Fibroblast of peridontal ligament (primary cell): ENCODE measurements around the gene TGFBR3.

Experiments
- DNase-seq: peaks from one replicate; pipeline ENCODE4 v3.0.0-alpha.2; 2010; ENCODE audit errors: extremely low read depth

Gene TGFBR3

DNA sequence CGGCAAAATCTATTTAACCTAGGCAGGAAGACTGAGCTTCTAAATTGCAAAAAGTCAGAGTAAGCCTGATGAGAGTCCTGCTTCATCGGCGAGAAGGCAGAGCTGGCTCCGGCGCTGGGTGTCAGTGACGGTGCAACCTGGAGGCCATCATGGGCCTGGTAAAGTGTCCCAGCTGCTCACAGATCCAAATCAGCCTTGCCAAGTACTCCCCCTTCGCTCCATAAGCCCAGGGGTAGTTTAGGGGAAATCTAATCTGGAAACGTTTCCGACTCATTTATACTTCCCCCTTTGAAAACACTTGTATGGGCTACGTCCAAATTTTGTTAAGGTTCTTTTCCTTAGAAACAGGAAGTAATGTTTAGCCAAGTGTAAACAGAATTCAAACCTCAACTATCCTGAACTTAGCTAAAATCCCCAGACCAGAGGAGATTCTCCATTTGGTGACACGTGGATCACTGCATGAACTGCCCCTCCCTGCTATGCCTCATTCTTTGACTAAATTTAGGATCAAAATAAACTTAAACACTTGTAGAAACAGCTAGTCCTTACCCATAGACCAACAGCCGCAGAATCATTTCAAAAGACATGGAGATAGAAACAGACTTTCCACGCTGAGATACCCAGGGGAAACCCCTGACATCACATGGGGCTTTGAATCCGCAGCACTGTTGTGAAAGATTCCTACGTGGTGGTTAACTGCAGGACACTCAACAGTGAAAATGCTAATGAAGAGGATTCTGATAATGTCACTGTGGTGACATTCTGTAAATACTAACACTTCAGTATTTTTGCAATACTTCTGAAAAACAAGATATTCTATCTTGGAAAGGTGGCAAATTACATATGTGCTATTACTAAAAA, 172.7 kb downstream of the TGFBR3 start:
- DNase-seq: peak; percentile 89

DNA sequence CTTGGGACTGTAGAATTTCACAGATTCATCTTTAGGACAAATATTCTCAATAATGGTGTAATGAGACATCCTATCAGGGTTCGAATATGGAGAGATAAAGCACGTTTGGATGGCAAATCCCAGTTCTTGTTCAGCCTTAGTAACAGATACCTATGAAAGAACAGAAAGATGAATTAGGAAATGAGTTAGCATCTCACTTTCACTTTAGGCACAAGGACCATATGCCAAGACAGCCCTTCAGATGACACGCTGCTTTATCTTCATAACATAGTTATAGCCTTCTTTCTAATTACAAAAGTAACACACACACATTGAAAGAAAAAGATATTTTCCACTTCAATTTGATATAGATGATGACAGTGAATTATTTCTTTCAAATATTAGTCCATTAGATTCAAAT, 173.6 kb downstream of the TGFBR3 start:
- no peak for DNase-seq

DNA sequence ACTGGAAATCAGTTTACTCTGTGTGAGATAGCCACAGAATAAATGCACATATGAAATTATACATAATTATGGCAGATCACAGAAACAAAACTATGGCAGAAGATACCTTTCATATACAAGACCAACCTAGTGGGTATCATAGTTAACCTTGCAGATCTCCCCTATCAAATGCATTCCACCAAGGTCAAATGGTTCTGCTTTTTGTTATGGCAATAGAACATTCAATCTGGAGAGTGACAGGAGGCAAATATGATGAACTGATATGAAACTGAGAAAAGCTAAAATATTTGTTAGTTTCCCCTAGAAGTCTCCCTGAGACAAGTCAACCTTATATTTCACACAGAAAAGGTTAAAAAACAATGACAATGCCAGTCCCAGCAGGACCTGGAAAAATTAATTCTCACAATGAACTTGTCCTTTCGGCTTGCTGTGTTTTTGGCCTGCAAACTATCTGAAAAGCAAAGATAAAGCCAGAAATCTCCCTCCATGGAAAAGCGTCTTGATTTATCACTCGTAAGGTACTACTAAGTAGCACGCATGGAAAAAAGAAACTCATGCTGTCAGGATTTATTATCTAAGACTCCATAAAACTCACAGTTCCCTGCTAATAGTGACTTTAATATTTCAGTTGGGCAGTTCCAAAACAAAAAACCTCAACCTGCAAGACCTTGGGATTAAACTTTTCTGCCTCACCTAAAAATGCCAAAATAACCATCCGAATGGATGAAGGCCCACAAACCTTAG, 174.3 kb downstream of the TGFBR3 start:
- no peak for DNase-seq

DNA sequence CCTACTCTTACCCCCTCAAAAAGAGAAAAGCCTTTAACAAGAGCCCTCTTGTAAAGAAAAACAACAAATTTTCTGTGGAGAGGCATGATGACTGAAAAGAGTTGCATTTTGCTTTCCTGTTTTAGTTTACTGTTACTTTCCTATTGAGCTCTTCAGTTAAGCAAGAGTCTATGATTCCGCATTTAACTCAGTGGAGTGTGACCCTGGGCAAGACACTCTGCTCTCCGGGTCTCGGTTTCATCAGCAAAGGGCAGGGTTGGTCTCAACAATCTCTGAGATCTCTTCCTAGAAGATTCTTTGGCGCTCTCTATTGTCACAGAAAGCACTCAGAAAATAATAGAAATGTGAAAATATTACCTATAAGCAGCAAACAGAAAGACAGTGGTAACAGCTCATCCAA, 175.7 kb downstream of the TGFBR3 start:
- no peak for DNase-seq

DNA sequence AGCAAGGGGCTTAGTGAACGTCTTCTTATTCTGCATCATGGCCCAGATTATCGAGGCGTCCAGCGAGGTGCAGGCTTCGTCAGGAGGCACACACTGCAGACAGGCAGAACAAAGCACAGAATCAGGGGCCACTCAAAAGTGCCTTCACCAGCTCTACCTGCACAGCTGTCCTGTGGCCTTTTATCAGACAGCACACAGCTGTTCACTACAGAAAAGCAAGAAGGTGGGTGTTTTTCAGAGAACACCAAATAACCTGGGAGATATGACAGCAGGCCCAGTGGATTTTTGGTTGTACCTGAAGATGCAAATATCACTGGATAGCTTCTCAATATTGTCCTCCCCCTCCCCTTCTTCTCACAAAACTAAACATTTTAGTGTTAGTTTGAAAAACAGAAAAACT, 177.3 kb downstream of the TGFBR3 start:
- no peak for DNase-seq

DNA sequence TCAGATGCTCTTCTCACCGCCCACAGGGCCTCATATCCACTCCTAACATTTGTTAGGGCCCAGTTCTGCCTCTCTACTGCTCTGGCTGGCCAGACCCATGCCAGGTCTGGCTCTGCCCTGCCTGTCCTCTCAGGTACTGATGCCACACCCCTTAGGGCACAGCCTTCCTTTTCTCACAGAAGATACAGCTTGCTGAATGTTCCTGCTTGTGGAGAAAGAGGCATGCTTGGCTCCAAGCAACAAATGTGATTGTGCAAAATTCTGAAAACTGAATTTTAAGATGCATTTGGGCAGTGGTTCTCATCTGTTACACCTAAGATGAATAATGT, 178.1 kb downstream of the TGFBR3 start:
- no peak for DNase-seq

DNA sequence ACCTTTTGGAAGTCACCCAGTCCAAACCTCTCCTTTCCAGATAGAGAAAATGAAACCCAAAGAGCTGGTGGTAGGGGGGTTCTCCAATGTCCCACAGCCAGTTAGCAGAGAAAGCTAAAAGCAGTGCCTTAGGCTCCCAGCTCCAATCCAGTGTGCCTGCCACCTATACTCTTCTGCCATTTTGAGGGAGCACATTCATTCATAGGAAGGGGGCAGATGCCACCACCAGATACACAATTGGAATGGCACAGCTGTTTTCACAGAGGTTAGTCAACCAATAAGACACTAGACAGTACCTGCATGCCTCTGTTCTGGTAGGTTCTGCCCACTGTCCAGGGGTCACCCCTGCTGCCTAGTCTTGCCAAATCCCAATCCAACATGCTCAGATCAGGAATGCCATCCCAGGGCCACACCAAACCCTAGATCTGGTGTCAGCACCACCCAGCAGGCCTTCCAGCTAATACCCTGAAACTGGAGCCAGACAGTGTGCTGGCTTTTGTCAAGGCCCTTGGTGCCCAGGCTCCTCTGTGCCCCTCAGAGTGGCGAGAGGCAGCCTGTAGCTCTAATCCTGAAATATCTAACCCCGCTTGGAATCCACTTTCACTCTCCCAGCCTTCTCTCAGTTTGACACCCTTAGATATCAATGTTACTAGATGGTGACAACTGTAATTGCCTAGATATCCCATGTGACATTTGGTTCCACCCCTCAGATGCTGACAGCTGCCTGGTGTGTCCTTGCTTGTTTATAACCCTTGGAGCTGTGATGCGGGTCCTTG, 178.6 kb downstream of the TGFBR3 start:
- DNase-seq: no peak

DNA sequence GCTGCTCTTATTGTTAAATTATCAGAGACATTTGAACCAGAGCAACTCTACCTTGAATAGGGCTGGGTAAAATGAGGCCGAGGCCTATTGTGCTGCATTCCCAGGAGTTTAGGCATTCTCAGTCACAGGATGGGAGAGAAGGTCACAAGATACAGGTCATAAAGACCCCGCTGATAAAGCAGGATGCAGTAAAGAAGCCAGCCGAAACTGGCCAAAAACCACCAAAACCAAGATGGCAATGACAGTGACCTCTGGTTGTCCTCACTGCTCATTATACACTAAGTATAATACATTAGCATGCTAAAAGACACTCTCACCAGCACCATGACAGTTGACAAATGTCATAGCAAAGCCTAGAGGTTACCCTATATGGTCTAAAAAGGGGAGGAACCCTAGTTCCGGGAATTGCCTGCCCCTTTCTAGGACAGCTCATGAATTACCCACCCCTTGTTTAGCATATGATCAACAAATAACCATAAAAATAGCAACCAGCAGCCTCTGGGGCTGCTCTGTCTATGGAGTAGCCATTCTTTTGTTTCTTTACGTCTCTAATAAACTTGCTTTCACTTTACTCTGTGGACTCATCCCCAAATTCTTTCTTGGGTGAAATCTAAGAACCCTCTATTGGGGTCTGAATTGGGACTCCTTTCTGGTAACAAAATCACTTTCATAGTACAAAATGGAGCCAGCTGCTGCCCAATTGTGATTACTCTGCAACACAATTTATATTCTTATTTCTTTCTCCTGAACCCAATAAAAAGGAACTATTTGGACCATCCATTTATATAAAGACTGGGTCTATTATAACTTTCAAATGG, 179.6 kb downstream of the TGFBR3 start:
- no peak for DNase-seq

DNA sequence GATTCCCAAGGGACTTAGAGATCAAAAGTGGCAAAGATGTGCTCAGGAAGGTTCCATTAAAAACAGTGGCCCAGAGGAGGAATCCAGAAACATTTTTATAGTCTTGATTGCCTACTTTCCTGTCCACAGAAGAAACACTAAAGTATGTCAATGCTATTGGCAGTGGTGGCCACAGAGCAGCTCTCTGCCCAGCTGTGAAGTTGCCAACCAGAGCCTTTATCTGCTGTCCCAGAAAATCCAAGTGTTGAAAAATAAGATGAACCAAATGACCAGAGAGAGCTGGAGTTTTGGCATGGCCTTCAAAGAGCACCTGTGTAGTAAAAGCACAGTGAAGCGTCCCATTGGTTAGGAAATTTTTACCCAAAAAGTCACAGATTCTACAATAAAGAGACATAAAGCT, 181.2 kb downstream of the TGFBR3 start:
- no peak for DNase-seq

DNA sequence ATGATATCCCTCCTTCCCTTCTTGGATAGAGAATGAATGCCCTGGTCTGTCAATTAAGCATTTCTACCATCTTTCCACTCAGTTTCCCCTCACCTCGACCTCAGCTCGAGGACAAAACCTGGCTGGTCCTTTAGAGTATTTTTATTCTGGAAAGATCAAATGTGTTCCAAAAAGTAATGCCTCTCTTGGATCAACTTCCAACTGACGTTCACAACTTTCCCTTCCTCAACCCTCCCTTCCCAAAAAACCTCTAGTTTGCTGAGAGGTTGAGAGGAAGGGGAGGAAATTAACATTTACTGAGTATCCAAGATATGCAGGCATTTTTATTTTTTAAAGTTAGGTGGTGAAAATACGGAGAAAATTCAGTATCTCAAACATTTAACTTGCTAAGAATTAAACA, 182.9 kb downstream of the TGFBR3 start:
- no peak for DNase-seq

DNA sequence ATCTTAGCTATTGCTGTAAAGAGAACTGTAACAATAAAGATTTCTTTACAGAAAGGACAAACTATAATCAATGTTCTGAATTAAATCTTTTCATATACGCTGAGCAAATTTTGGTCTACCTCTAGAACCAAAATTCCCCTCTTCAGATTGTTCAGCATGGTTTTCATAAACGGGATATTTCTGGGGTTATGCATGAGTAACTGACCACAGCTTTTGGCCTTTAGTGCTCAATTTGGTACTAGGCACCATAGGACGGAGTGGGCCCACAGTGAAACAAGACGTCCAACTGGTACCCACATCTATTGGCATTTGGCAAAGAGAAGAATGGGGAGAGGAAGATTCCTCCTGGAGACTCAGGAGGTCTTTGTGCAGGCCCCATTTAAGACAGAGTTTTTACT, 184.5 kb downstream of the TGFBR3 start:
- peak; percentile 66 for DNase-seq

DNA sequence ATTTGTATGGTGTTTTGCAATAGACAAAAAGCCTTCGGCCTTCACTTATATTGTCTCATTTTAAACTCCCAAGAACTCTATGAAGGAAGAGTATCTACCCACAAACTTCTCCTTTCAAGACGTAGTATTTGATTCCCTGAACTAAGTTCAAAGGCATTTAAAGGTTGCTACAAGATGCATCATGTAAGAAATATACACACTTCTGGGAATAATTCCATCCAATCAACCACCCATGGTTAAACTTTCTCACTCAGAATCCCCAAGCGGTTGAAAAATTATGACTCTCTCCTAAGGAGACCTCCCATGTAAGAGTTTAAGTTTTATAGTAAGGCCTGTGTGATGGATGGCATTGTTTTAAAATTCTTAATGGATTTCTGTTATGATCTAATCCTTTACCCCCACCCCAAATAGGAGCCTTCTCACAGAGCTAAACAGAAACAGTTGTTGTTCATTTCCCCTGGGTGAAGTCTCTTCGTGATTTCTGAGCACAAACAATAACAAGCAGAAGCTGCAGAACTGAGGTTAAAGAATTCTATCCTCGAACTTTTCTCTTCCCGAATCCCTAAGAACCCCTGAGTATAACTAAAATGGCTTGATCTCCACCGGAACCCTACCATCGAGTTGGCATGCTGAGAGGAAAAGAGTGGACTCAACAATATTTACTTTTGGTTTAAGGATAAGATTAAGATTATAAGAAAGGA, 185.0 kb downstream of the TGFBR3 start:
- peak; percentile 96 for DNase-seq

DNA sequence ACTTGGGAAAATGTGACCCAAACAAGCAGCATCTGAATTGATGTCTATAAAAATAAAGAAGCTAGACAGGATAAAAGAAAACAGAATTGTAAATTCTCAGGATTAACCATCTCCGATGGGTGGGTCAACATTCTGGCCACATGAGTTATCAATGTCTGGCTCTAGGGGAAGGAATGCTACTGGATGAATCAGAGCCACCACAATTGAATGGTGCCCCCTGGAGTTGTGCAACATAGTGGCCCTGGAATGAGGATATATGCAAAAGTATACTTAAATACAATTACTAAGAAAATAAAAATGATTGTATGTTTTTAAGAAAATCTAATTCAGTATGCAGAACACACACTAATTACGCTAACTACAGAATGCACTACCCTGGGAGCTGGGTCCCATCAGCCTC, 185.6 kb downstream of the TGFBR3 start:
- DNase-seq: peak; percentile 89

DNA sequence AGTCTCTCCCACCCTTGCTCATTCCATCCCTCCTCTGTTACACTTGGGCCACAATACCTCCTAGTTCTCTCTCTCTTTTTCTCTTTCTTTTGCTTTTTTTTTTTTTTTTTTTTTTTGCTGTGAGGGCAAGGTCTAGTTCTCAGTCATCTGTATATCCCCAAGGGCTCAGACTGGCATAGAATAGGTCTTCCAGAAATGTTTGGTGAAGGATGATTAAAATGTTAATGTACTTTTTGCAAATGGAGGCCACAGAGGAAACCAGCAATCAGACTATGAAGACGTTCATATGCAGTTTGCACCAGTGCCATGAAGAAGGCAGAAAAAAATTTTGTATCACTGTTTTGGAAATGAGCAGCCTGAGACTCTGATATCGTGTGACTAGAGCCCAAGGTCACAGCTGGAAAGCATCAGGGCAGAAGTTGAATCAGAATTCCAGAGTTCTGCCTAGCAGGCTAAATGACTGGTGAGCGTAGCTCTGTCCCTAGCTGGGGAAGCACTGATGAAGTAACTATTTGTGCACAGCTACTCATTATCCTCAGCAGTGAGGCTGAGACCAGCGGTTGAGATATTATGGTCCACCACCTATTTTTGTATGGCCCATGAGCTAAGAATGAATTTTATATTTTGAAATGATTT, 186.5 kb downstream of the TGFBR3 start:
- peak; percentile 98 for DNase-seq

DNA sequence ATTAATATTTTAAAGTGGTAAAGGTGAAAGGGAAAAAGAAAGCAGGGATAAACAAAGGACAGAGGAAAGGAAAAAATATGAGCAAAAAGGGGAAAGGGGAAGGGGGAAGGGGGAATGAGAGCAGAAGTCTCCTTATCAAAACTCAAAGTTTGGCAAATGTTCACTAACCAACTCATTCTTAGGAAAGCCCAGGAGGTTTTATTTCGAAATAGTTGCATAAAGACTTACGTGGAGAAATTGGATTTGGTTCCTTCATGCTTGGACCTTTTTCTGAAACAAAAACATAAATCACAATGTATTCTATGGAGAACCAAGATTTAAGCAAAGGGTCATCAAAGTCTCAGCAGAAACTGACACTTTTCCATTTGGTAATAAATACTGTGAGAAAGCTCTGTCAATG, 188.1 kb downstream of the TGFBR3 start:
- DNase-seq: peak; percentile 97

DNA sequence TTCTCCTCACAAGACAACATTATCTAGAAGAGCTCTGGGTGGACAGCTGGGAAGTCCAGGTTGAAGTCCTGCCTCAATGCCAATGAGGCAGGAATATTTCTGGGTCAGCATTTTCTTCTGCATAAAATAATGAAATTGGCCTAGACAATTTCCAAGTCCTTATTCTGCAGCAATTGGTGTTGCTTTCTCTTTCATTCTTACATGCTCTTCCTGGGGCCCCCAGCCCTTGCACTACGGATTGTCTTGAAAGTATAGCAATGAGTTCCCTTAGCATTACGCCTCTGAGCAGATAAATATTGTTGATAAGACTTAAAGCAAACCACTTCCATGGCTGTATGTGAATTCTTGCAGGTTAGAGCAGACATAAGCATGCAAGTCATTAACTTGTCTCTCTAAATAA, 188.5 kb downstream of the TGFBR3 start:
- DNase-seq: no peak

DNA sequence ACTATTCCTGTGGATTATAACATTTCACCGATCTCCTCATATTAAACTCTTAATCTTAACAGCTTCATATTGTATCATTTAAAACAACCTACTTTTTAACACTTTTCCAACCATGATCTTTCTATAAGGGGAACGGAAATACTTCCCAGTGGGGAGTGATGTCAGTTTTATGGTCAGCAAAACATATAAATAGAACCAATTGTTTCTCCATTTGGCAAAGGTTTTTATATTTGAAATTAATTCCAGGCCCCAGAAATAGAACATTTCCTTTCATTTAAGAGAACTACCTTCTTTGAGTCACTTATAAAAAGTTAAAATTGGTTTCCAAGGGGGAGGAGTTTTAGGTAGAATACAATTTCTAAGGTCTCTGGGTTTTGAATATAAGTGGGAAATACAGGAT, 189.6 kb downstream of the TGFBR3 start:
- peak; percentile 45 for DNase-seq

DNA sequence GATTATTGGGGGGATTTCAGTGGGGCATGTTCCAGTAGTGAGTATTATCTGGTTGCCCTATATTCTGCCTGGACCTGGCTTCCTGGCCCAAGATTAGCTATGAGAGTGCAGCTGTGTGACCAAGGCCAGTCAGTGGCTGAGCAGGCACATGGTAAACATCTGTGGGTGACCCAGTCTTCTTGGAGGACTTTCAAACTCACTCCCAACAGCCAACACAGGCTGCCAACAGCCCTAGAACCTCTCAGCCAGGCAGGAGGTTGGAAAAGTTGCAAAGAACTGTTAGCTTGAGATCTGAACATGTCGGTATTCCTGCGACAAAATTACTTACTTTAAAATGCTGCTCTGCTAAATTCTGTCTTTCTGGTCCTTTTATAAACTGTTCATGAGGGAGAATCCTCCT, 192.4 kb downstream of the TGFBR3 start:
- peak; percentile 90 for DNase-seq

DNA sequence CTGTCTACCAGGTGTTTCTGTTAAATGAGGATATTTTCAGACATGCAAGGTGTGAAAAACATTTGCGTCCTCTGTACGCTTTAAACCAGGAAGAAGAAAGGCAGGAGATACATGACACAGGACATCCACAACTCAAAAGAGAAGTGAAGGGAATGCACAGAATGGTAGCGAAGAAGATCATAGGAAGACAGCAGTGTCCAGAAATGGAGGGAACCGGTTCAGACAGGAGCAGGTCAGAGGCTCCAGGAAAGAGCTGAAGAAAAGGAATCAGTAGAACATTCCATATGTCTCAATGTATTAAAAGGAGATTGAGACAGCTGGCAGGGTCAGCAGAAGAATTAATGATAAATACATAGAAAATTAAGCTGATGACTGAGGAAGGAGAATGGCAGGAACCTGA, 194.4 kb downstream of the TGFBR3 start:
- no peak for DNase-seq

DNA sequence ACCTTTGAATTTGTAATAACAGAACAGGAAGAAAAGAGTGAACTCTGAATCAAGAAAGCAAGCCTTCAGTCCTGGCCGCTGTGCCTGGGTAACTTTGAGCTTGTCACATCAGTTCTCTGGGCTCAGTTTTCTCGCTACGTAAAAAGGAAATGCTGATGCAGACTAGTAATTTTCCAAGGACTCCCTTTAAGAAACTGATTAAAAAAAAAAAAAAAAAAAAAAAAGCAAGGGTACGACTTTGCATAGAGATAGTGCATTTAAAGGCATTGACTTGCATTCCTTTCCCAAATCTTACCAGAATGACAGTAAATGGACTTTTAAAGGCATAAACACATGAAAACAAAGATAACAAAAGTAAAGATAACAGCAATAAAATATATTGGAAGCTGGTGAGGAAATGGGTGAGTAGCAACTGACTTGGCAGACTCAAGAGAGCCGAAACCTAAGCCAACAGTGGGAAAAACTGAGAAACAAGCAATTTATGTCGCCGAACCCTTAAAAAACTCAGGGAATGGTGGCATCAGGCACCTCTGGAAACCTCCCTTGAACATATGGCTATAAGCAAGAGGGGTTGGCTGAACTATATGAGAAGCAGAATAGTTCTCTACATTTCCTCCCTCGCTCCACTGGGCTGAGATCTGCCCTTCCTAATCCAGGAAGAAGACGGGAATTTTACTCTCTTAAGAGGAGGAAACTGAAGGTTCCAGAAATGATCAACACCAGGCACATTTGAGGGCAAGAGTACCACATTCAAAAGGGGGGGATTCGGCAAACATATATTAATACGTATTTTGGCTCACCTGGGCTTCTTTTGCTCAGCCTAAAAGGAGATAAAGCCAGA, 196.1 kb downstream of the TGFBR3 start:
- no peak for DNase-seq
